K562 (cell line): ENCODE data around the gene ITGBL1. TPM values are rescaled to one million over a fixed set of nuclear protein-coding genes. Genes with fewer than 3 reads are reported as not detected.

Experiments used
- ATAC-seq: fragments of 200-7000 bp; cut with Tn5 transposase; 3 replicates; pipeline ENCODE4 v1.9.1; 2020; ENCODE audit warnings: moderate library complexity
- BruUV-seq: library from RNA; stranded (reverse); fragments of 400-500 nt; replicated peaks from 2 replicates; lab custom pipeline; 2021; lab: Mats Ljungman, UMichigan
- CTCF ChIA-PET: fragments of 300-600 bp; formaldehyde crosslinking; extraction: SDS; loops from one replicate; lab custom pipeline; 2021; ENCODE audit warnings: low intra/inter-chr PET ratio; lab: Yijun Ruan, JAX
- POLR2A ChIA-PET: fragments of 300-600, 350-650 bp; sonication (Branson Sonifier 250); formaldehyde crosslinking; extraction: SDS; loops from one replicate; lab custom pipeline; 2021; ENCODE audit warnings: antibody characterized with exemption, inconsistent platforms; lab: Yijun Ruan, JAX
- DNase-seq, 4 experiments: peaks; one replicate each; pipeline versions ENCODE4 v3.0.0 to v3.0.0-alpha.2; 2011 to 2018; ENCODE audit warnings: low spot score in 3 of 4, mixed read lengths in 3 of 4; ENCODE audit errors: extremely low read depth in 1 of 4
- FAIRE-seq: peaks from 2 replicates; lab custom pipeline; 2011; peaks lifted over from hg19 to GRCh38; lab: Jason Lieb, UNC
- H2AFZ ChIP-seq: 2 replicates; pipeline ENCODE4 v1.6.0; 2011; ENCODE audit warnings: low read depth, low read length, control low read depth, inconsistent platforms
- H3K27ac ChIP-seq: fragments of 200-600 bp; 3 replicates; pipeline ENCODE4 v1.8.0; 2011; ENCODE audit warnings: low read depth, mild to moderate bottlenecking, control low read depth, inconsistent platforms, low read length, moderate library complexity, mixed read lengths; ENCODE audit errors: extremely low read depth
- H3K27me3 ChIP-seq, 2 experiments: fragments of 300-600 bp in 1 of 2; 2 replicates in 1 of 2; 3 replicates in 1 of 2; pipeline versions ENCODE4 v1.6.0 to v1.8.0; 2011; ENCODE audit warnings: inconsistent platforms in 2 of 2, low read length in 2 of 2, mild to moderate bottlenecking in 1 of 2, mixed read lengths in 1 of 2, moderate library complexity in 1 of 2; ENCODE audit not compliant: control insufficient read depth in 2 of 2, insufficient read depth in 2 of 2
- H3K36me3 ChIP-seq: fragments of 300-600 bp; 3 replicates; pipeline ENCODE4 v1.8.0; 2011; ENCODE audit warnings: mild to moderate bottlenecking, low read length, inconsistent platforms; ENCODE audit not compliant: control insufficient read depth, insufficient read depth
- H3K4me1 ChIP-seq, 2 experiments: fragments of 200-600 bp in 1 of 2; replicated peaks in 1 of 2; 2 replicates in 1 of 2; 3 replicates in 1 of 2; pipeline versions ENCODE4 v1.5.1 to v1.8.0; 2011; ENCODE audit warnings: inconsistent platforms in 2 of 2, low read length in 2 of 2, mild to moderate bottlenecking in 1 of 2, mixed read lengths in 1 of 2, moderate library complexity in 1 of 2; ENCODE audit not compliant: control insufficient read depth in 2 of 2, insufficient read depth in 2 of 2
- H3K4me2 ChIP-seq: 2 replicates; pipeline ENCODE4 v1.6.1; 2011; ENCODE audit warnings: low read length, control low read depth, inconsistent platforms, mixed read lengths; ENCODE audit not compliant: insufficient read depth
- H3K4me3 ChIP-seq: fragments of 200-600 bp; sonication (generic), shearing (Covaris generic); 2 replicates; pipeline ENCODE4 v1.5.1; 2016; ENCODE audit warnings: control low read depth, inconsistent platforms
- H3K79me2 ChIP-seq: fragments of 200-600 bp; 3 replicates; pipeline ENCODE4 v1.8.0; 2011; ENCODE audit warnings: low read length, inconsistent platforms; ENCODE audit not compliant: control insufficient read depth, insufficient read depth
- H3K9ac ChIP-seq, 2 experiments: 2 replicates each; pipeline versions ENCODE4 v1.6.0 to v1.6.1; 2011; ENCODE audit warnings: low read depth in 2 of 2, low read length in 2 of 2, control low read depth in 1 of 2, inconsistent platforms in 1 of 2, mild to moderate bottlenecking in 1 of 2, mixed read lengths in 1 of 2; ENCODE audit not compliant: insufficient read depth in 1 of 2
- H3K9me1 ChIP-seq: one replicate; pipeline ENCODE4 v1.6.0; 2011; ENCODE audit warnings: inconsistent platforms, mild to moderate bottlenecking, low read length, moderate library complexity; ENCODE audit not compliant: control insufficient read depth, insufficient read depth
- H3K9me3 ChIP-seq: replicated peaks from 2 replicates; pipeline ENCODE4 v1.5.1; 2011; ENCODE audit warnings: low read depth, low read length, inconsistent platforms; ENCODE audit not compliant: control insufficient read depth, insufficient read depth
- H4K20me1 ChIP-seq: replicated peaks from 2 replicates; pipeline ENCODE4 v1.6.1; 2011; ENCODE audit warnings: low read length, inconsistent platforms, mixed read lengths; ENCODE audit not compliant: control insufficient read depth, insufficient read depth
- BMI1 ChIP-seq: fragments of 150-350 bp; IDR thresholded peaks from 2 replicates; pipeline ENCODE4 v1.6.1; 2014; ENCODE audit warnings: low read length
- HOXB6 ChIP-seq: fragments of 250-450 bp; sonication (Bioruptor Pico); IDR thresholded peaks from 2 replicates; pipeline ENCODE4 v1.5.1; 2022; ENCODE audit warnings: mild to moderate bottlenecking, borderline replicate concordance
- KDM1A ChIP-seq, 2 experiments: fragments of 450-650 bp; IDR thresholded peaks; 2 replicates each; pipeline ENCODE4 v1.6.1; 2016; ENCODE audit warnings: mild to moderate bottlenecking in 2 of 2
- NFRKB ChIP-seq: fragments of 450-650 bp; IDR thresholded peaks from 2 replicates; pipeline ENCODE4 v1.6.1; 2016; ENCODE audit warnings: low read depth
- NKRF ChIP-seq: fragments of 450-650 bp; IDR thresholded peaks from 2 replicates; pipeline ENCODE4 v1.6.1; 2016; ENCODE audit warnings: borderline replicate concordance
- PBX2 ChIP-seq, 2 experiments: IDR thresholded peaks in 1 of 2; conservative IDR thresholded peaks in 1 of 2; 2 replicates each; pipeline ENCODE4 v1.6.1; 2016; ENCODE audit warnings: low read depth in 2 of 2, mild to moderate bottlenecking in 1 of 2, missing compliant biosample characterization in 1 of 2, missing genetic modification characterization in 1 of 2, moderate library complexity in 1 of 2
- RBBP5 ChIP-seq: fragments of 200-600 bp; sonication (generic); IDR thresholded peaks from 2 replicates; pipeline ENCODE4 v1.6.1; 2012; ENCODE audit warnings: borderline replicate concordance, mild to moderate bottlenecking, low read length, control low read depth, inconsistent platforms; ENCODE audit not compliant: insufficient read depth, poor library complexity, severe bottlenecking
- RBFOX2 ChIP-seq: fragments of 200-400 bp; formaldehyde crosslinking; IDR thresholded peaks from 2 replicates; pipeline ENCODE4 v1.6.1; 2017; ENCODE audit warnings: low read depth, mild to moderate bottlenecking, low read length, moderate library complexity
- RBM22 ChIP-seq: fragments of 200-400 bp; formaldehyde crosslinking; IDR thresholded peaks from 2 replicates; pipeline ENCODE4 v1.6.1; 2018; ENCODE audit warnings: low read length, low read depth; ENCODE audit not compliant: poor library complexity, severe bottlenecking
- TARDBP ChIP-seq: fragments of 450-650 bp; IDR thresholded peaks from 2 replicates; pipeline ENCODE4 v1.6.1; 2016
- THAP12 ChIP-seq: fragments of 250-450 bp; sonication (Bioruptor Pico); IDR thresholded peaks from 2 replicates; pipeline ENCODE4 v1.9.0; 2021; ENCODE audit warnings: mild to moderate bottlenecking, inconsistent platforms
- TRIM24 ChIP-seq, 2 experiments: fragments of 450-650 bp; IDR thresholded peaks; 2 replicates each; pipeline ENCODE4 v1.6.1; 2016
- ZBED1 ChIP-seq: IDR thresholded peaks from 2 replicates; pipeline ENCODE4 v1.6.1; 2014
- ZNF232 ChIP-seq: sonication (generic); formaldehyde crosslinking; IDR thresholded peaks from 2 replicates; pipeline ENCODE4 v1.8.0; 2022; ENCODE audit warnings: mild to moderate bottlenecking, missing genetic modification reagents
- ZNF280B ChIP-seq: fragments of 250-450 bp; sonication (Bioruptor Pico); IDR thresholded peaks from 2 replicates; pipeline ENCODE4 v1.5.1; 2021; ENCODE audit warnings: mild to moderate bottlenecking
- ZNF76 ChIP-seq: fragments of 250-450 bp; sonication (Bioruptor Pico); IDR thresholded peaks from 2 replicates; pipeline ENCODE4 v1.4.0; 2020; ENCODE audit warnings: mild to moderate bottlenecking, moderate library complexity, borderline replicate concordance
- WGBS: fragments of 100-300 bp; shearing (Covaris generic); methylation state at CpG from one replicate; pipeline ENCODE4 v1.1.6; 2016; ENCODE audit warnings: low coverage, mixed read lengths; ENCODE audit not compliant: insufficient coverage; ENCODE audit errors: missing lambda C conversion rate; 5-methylcytosine and 5-hydroxymethylcytosine counted together
- in situ Hi-C: fragments of 300-500 bp; cut with MboI; formaldehyde crosslinking; loops from 4 replicates; pipeline ENCODE4 v1.15.0; 2018; ENCODE audit warnings: inconsistent platforms, mixed read lengths
- intact Hi-C: fragments of 100-400 bp; cut with micrococcal nuclease; formaldehyde crosslinking; loops from 2 replicates; pipeline ENCODE4 v1.14.2; 2022
- polyA plus RNA-seq, 8 experiments: library from polyadenylated mRNA; depleted of rRNA in 4 of 8; stranded (reverse) in 5 of 8; unstranded in 3 of 8; fragments of >200 nt; fragmentation: Nextera tagmentation in 2 of 8; fragmentation: Illumina TruSeq in 1 of 8; extraction: Ambion mirVana in 2 of 8; extraction: Trizol in 1 of 8; gene quantifications; 2 replicates each; pipeline versions ENCODE4 v1.2.1 to v1.2.3, GENCODE V29; 2011 to 2014; ENCODE audit warnings: inconsistent platforms in 1 of 8, missing spikeins in 1 of 8
- total RNA-seq, 7 experiments: library from RNA; depleted of rRNA in 6 of 7; stranded (reverse); fragments of >200 nt in 6 of 7; fragmentation: Illumina TruSeq in 2 of 7; extraction: Trizol in 2 of 7; gene quantifications; 2 replicates each; pipeline versions ENCODE4 v1.2.1 to v1.2.3, GENCODE V29; 2011 to 2021; ENCODE audit warnings: low replicate concordance in 1 of 7

Gene ITGBL1
- total and polyA plus RNA-seq, 9 of the 15 experiments (the other 6 are each of a cell fraction or from before 2014, with no cell fraction given): 0.04 to 0.73 (median 0.32) TPM; not detected in 1

GRCh38 chr13:101569807-101570206 is 117.3 kb downstream of the ITGBL1 start:
- Histone ChIP-seq H3K9me3 (no peaks in the 10 kb centered on the region), H3K4me1 (no peaks in the 10 kb centered on the region), H4K20me1 (no peaks in the 10 kb centered on the region), H3K27ac (no peak overlapping the region), H2AFZ (no peak overlapping the region), H3K27me3 (no peaks in the 10 kb centered on the region), H3K4me2 (no peak overlapping the region), H3K4me3 (no peak overlapping the region), H3K9ac (no peak overlapping the region), H3K79me2 (no peaks in the 10 kb centered on the region), H3K9me1 (no peaks in the 10 kb centered on the region), H3K36me3 (no peaks in the 10 kb centered on the region)
- CTCF ChIA-PET: no interaction called here
- POLR2A ChIA-PET: no interaction called here
- DNase-seq (no peak), FAIRE-seq (no peak), ATAC-seq (no peak)
- in situ Hi-C loops (no loop called here), intact Hi-C loops (no loop called here)
- WGBS: 0% methylated on average over 1 of the region's 1 CpG
- BruUV-seq: no TSS peak
- TF ChIP-seq TRIM24 (IDR thresholded peaks at IDR 0.05) (no peak), RBFOX2 (no peak), THAP12 (no peak), NKRF (no peak), ZNF280B (CRISPR knock-in tag) (no peak), ZNF232 (CRISPR knock-in tag) (no peak), RBBP5 (no peak), ZNF76 (CRISPR knock-in tag) (no peak), HOXB6 (CRISPR knock-in tag) (no peak), TARDBP (no peak), PBX2 (CRISPR knock-in tag; IDR thresholded peaks at IDR 0.05; ENCODE audit: low read depth) (no peak), PBX2 (tag; conservative IDR thresholded peaks at IDR 0.05; ENCODE audit: low read depth) (no peak), NFRKB (no peak), BMI1 (no peak), KDM1A (IDR thresholded peaks at IDR 0.05) (no peak), RBM22 (no peak), ZBED1 (no peak)
